K562 (cell line): ENCODE data around the gene PCDH12. TPM values are rescaled to one million over a fixed set of nuclear protein-coding genes. Genes with fewer than 3 reads are reported as not detected.
A peak's percentile ranks its signal among the peaks of the same experiment; 100 is the strongest.

Experiments
- ARID1B ChIP-seq: fragments of 450-650 bp; IDR thresholded peaks from 2 replicates; pipeline ENCODE4 v1.6.1; 2016; ENCODE audit warnings: antibody characterized with exemption, mild to moderate bottlenecking, inconsistent platforms
- ATF1 ChIP-seq, 2 experiments: fragments of 450-650 bp in 1 of 2; IDR thresholded peaks; 2 replicates each; pipeline ENCODE4 v1.6.1; 2016; ENCODE audit warnings: missing compliant biosample characterization in 1 of 2, missing genetic modification characterization in 1 of 2
- FOXK2 ChIP-seq, 2 experiments: fragments of 450-650 bp; IDR thresholded peaks in 1 of 2; conservative IDR thresholded peaks in 1 of 2; 2 replicates each; pipeline ENCODE4 v1.6.1; 2016; ENCODE audit warnings: low read depth in 2 of 2, mild to moderate bottlenecking in 1 of 2
- NR4A1 ChIP-seq, 2 experiments: fragments of 250-450 bp in 1 of 2; fragments of 450-650 bp in 1 of 2; sonication (Bioruptor Pico) in 1 of 2; IDR thresholded peaks; 2 replicates each; pipeline versions ENCODE4 v1.4.0 to v1.6.1; 2016 to 2020; ENCODE audit warnings: mild to moderate bottlenecking in 2 of 2, missing compliant biosample characterization in 1 of 2, missing genetic modification characterization in 1 of 2, moderate library complexity in 1 of 2
- RBM17 ChIP-seq: fragments of 200-400 bp; formaldehyde crosslinking; IDR thresholded peaks from 2 replicates; pipeline ENCODE4 v1.6.1; 2017; ENCODE audit warnings: low read depth, mild to moderate bottlenecking, low read length, borderline replicate concordance
- SMARCE1 ChIP-seq: fragments of 450-650 bp; IDR thresholded peaks from 2 replicates; pipeline ENCODE4 v1.7.1; 2016; ENCODE audit warnings: mild to moderate bottlenecking
- TBP ChIP-seq: optimal IDR thresholded peaks from 2 replicates; pipeline ENCODE3; 2011; ENCODE audit warnings: low read depth, low read length, improper control_type of control experiment
- ZC3H4 ChIP-seq: sonication (generic); formaldehyde crosslinking; IDR thresholded peaks from 2 replicates; pipeline ENCODE4 v1.9.0; 2021; ENCODE audit warnings: missing genetic modification reagents, borderline replicate concordance
- ZC3H8 ChIP-seq: fragments of 450-650 bp; IDR thresholded peaks from 2 replicates; pipeline ENCODE4 v1.6.1; 2017
- ZFX ChIP-seq: sonication (generic); formaldehyde crosslinking; IDR thresholded peaks from 2 replicates; pipeline ENCODE4 v1.8.0; 2022; ENCODE audit warnings: mild to moderate bottlenecking, missing genetic modification reagents, moderate library complexity
- ZKSCAN3 ChIP-seq: fragments of 250-450 bp; sonication (Bioruptor Pico); IDR thresholded peaks from 2 replicates; pipeline ENCODE4 v1.4.0; 2020
- ZNF316 ChIP-seq: fragments of 450-650 bp; IDR thresholded peaks from 2 replicates; pipeline ENCODE4 v1.6.1; 2016
- ZNF444 ChIP-seq: fragments of 250-450 bp; sonication (Bioruptor Pico); IDR thresholded peaks from 2 replicates; pipeline ENCODE4 v1.4.0; 2020; ENCODE audit warnings: mild to moderate bottlenecking, moderate library complexity
- ZNF583 ChIP-seq: fragments of 250-450 bp; sonication (Bioruptor Pico); IDR thresholded peaks from 2 replicates; pipeline ENCODE4 v1.4.0; 2020
- polyA plus RNA-seq, 8 experiments: library from polyadenylated mRNA; depleted of rRNA in 4 of 8; stranded (reverse) in 5 of 8; unstranded in 3 of 8; fragments of >200 nt; fragmentation: Nextera tagmentation in 2 of 8; fragmentation: Illumina TruSeq in 1 of 8; extraction: Ambion mirVana in 2 of 8; extraction: Trizol in 1 of 8; gene quantifications; 2 replicates each; pipeline versions ENCODE4 v1.2.1 to v1.2.3, GENCODE V29; 2011 to 2014; ENCODE audit warnings: inconsistent platforms in 1 of 8, missing spikeins in 1 of 8
- total RNA-seq, 7 experiments: library from RNA; depleted of rRNA in 6 of 7; stranded (reverse); fragments of >200 nt in 6 of 7; fragmentation: Illumina TruSeq in 2 of 7; extraction: Trizol in 2 of 7; gene quantifications; 2 replicates each; pipeline versions ENCODE4 v1.2.1 to v1.2.3, GENCODE V29; 2011 to 2021; ENCODE audit warnings: low replicate concordance in 1 of 7
- TF ChIP-seq, protein P1 (sequence below), 3 experiments: fragments of 200-800 bp in 1 of 3; sonication (Bioruptor generic) in 1 of 3; sonication (generic) in 1 of 3; formaldehyde crosslinking in 1 of 3; IDR thresholded peaks; 2 replicates each; pipeline versions ENCODE4 v1.6.1 to v1.8.0; 2016 to 2022; ENCODE audit warnings: mild to moderate bottlenecking in 2 of 3, missing compliant biosample characterization in 2 of 3, missing genetic modification characterization in 2 of 3, missing genetic modification reagents in 1 of 3
- TF ChIP-seq, protein P2 (sequence below): fragments of 250-450 bp; sonication (Bioruptor Pico); IDR thresholded peaks from 2 replicates; pipeline ENCODE4 v1.8.0; 2022; ENCODE audit warnings: moderate library complexity, mild to moderate bottlenecking, inconsistent platforms
- TF ChIP-seq, protein P3 (sequence below): fragments of 450-650 bp; IDR thresholded peaks from 2 replicates; pipeline ENCODE4 v1.6.1; 2017; ENCODE audit warnings: antibody characterized with exemption, mild to moderate bottlenecking
- TF ChIP-seq, protein P4 (sequence below): IDR thresholded peaks from 2 replicates; pipeline ENCODE4 v1.6.1; 2016; ENCODE audit warnings: missing genetic modification characterization, missing compliant biosample characterization

PCDH12 gene
- total and polyA plus RNA-seq, 9 of the 15 experiments (the other 6 are each of a cell fraction or from before 2014, with no cell fraction given): 0.01 to 0.04 (median 0.01) TPM; not detected in 4

DNA sequence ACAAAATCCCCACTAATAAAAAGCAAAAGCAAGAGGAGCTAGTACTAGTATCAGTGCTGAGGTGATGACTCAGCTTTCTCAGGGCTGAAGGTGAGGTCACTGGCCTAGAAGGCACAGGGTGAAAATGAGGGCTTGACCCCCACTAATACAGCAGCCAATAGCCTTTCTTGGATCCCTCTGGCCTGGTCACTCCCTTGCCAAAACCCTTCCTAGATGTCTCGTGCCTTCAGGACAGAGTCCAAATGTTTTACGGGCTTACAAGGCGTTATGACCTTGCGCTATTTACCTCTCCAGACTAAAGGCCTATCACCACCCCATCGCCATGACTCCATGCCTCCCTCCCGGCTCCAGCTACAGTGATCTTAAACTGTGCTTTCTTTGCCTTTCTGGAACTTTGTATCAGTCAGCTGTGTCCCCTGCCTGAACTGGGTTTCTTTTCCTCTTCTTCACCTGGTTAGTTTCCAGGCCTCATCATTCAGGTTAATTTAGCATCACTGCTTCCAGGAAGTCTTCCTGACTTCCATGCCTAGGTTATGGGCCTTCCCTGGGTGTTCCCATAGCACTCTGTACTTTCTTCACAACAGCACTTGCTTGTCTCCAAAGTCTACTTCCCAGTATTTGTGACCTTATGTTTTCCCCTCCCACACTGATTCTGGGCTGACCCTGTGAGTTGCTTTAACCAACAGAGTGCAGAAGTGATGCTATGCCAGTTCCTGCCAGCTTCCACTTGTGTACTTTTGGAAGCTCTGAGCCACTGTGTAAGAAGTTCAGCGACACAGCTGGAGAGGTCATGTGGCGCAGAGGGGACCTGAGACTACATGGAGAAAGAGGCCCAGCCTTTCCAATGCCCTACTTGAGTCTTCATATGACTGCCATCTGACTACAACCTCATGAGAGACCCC, 38.5 kb downstream of the PCDH12 start (continued):
- TF ChIP-seq, protein P1, sequence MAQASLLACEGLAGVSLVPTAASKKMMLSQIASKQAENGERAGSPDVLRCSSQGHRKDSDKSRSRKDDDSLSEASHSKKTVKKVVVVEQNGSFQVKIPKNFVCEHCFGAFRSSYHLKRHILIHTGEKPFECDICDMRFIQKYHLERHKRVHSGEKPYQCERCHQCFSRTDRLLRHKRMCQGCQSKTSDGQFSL (CRISPR knock-in tag; IDR thresholded peaks at IDR 0.05): no peak
- TF ChIP-seq, protein P1 (tag; IDR thresholded peaks at IDR 0.05): 0 out of 4 replicates have a peak, but pooled peaks of 1 of the 2 experiments have one; percentile 46
- TF ChIP-seq, protein P2, sequence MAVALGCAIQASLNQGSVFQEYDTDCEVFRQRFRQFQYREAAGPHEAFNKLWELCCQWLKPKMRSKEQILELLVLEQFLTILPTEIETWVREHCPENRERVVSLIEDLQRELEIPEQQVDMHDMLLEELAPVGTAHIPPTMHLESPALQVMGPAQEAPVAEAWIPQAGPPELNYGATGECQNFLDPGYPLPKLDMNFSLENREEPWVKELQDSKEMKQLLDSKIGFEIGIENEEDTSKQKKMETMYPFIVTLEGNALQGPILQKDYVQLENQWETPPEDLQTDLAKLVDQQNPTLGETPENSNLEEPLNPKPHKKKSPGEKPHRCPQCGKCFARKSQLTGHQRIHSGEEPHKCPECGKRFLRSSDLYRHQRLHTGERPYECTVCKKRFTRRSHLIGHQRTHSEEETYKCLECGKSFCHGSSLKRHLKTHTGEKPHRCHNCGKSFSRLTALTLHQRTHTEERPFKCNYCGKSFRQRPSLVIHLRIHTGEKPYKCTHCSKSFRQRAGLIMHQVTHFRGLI: no peak
- TF ChIP-seq, protein P3, sequence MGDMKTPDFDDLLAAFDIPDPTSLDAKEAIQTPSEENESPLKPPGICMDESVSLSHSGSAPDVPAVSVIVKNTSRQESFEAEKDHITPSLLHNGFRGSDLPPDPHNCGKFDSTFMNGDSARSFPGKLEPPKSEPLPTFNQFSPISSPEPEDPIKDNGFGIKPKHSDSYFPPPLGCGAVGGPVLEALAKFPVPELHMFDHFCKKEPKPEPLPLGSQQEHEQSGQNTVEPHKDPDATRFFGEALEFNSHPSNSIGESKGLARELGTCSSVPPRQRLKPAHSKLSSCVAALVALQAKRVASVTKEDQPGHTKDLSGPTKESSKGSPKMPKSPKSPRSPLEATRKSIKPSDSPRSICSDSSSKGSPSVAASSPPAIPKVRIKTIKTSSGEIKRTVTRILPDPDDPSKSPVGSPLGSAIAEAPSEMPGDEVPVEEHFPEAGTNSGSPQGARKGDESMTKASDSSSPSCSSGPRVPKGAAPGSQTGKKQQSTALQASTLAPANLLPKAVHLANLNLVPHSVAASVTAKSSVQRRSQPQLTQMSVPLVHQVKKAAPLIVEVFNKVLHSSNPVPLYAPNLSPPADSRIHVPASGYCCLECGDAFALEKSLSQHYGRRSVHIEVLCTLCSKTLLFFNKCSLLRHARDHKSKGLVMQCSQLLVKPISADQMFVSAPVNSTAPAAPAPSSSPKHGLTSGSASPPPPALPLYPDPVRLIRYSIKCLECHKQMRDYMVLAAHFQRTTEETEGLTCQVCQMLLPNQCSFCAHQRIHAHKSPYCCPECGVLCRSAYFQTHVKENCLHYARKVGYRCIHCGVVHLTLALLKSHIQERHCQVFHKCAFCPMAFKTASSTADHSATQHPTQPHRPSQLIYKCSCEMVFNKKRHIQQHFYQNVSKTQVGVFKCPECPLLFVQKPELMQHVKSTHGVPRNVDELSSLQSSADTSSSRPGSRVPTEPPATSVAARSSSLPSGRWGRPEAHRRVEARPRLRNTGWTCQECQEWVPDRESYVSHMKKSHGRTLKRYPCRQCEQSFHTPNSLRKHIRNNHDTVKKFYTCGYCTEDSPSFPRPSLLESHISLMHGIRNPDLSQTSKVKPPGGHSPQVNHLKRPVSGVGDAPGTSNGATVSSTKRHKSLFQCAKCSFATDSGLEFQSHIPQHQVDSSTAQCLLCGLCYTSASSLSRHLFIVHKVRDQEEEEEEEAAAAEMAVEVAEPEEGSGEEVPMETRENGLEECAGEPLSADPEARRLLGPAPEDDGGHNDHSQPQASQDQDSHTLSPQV: peak; percentile 88
- TF ChIP-seq ZFX (CRISPR knock-in tag) (peak; percentile 76), ZNF583 (CRISPR knock-in tag) (0 out of 2 replicates have a peak, but pooled peaks have one; percentile 43), ARID1B (peak; percentile 73), ZC3H8 (no peak), ZNF316 (peak; percentile 99), ZC3H4 (CRISPR knock-in tag) (no peak), FOXK2 (conservative IDR thresholded peaks at IDR 0.05 in 1 of 2, IDR thresholded peaks at IDR 0.05 in 1 of 2; ENCODE audit: low read depth in 2 of 2) (peak in 1 of 2 experiments; percentile 38; a peak in 2 of 4 replicates), TBP (no peak), ATF1 (CRISPR knock-in tag; IDR thresholded peaks at IDR 0.05) (no peak), ATF1 (tag; IDR thresholded peaks at IDR 0.05) (peak; percentile 36), ZNF444 (CRISPR knock-in tag) (no peak), SMARCE1 (peak; percentile 74; the same call in 1 of the 2 replicates), NR4A1 (CRISPR knock-in tag; IDR thresholded peaks at IDR 0.05) (no peak), NR4A1 (tag; IDR thresholded peaks at IDR 0.05) (peak; percentile 79), ZKSCAN3 (CRISPR knock-in tag) (no peak), RBM17 (no peak)
- TF ChIP-seq, protein P4, sequence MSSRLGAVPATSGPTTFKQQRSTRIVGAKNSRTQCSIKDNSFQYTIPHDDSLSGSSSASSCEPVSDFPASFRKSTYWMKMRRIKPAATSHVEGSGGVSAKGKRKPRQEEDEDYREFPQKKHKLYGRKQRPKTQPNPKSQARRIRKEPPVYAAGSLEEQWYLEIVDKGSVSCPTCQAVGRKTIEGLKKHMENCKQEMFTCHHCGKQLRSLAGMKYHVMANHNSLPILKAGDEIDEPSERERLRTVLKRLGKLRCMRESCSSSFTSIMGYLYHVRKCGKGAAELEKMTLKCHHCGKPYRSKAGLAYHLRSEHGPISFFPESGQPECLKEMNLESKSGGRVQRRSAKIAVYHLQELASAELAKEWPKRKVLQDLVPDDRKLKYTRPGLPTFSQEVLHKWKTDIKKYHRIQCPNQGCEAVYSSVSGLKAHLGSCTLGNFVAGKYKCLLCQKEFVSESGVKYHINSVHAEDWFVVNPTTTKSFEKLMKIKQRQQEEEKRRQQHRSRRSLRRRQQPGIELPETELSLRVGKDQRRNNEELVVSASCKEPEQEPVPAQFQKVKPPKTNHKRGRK (tag): no peak
